ENCODE results near the gene PRCP. TPM values are rescaled to one million over a fixed set of nuclear protein-coding genes. Genes with fewer than 3 reads are reported as not detected.

Gene PRCP
- total and polyA plus RNA-seq, 12 donors: 29.9 to 196 (median 133) TPM

GRCh38 chr11:82837650-82838049 lies 62.6 kb downstream of the PRCP start:
- no peaks in the 10 kb centered on the region for H3K27me3 ChIP-seq
- no peak overlapping the region for H3K4me3 ChIP-seq
- TF ChIP-seq, protein P1, sequence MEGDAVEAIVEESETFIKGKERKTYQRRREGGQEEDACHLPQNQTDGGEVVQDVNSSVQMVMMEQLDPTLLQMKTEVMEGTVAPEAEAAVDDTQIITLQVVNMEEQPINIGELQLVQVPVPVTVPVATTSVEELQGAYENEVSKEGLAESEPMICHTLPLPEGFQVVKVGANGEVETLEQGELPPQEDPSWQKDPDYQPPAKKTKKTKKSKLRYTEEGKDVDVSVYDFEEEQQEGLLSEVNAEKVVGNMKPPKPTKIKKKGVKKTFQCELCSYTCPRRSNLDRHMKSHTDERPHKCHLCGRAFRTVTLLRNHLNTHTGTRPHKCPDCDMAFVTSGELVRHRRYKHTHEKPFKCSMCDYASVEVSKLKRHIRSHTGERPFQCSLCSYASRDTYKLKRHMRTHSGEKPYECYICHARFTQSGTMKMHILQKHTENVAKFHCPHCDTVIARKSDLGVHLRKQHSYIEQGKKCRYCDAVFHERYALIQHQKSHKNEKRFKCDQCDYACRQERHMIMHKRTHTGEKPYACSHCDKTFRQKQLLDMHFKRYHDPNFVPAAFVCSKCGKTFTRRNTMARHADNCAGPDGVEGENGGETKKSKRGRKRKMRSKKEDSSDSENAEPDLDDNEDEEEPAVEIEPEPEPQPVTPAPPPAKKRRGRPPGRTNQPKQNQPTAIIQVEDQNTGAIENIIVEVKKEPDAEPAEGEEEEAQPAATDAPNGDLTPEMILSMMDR (IDR thresholded peaks at IDR 0.05): no peak
- no peak for TF ChIP-seq POLR2A (IDR thresholded peaks at IDR 0.05)
- H3K4me1 ChIP-seq (replicated peaks in 1 of 2): no peaks in the 10 kb centered on the region
- intact Hi-C loops (cut with DNase I): no loop called here
- H3K36me3 ChIP-seq (replicated peaks in 1 of 2): peaks cover 0 to 22% of the 10 kb centered on the region in 2 donors
- no peak overlapping the region for H3K27ac ChIP-seq
- H3K9me3 ChIP-seq (replicated peaks in 1 of 3): no peaks in the 10 kb centered on the region
- no peak for DNase-seq

GRCh38 chr11:82832983-82833382 lies 67.2 kb downstream of the PRCP start:
- intact Hi-C loops (cut with DNase I): no loop called here
- TF ChIP-seq POLR2A (IDR thresholded peaks at IDR 0.05): no peak
- TF ChIP-seq, protein P1 (IDR thresholded peaks at IDR 0.05): no peak
- no peak overlapping the region for H3K27ac ChIP-seq
- peaks cover 0 to 11% of the 10 kb centered on the region in 2 donors for H3K36me3 ChIP-seq (replicated peaks in 1 of 2)
- peaks cover 0 to 5% of the 10 kb centered on the region in 2 donors for H3K4me1 ChIP-seq (replicated peaks in 1 of 2)
- H3K4me3 ChIP-seq: no peak overlapping the region
- WGBS, 4 donors: 83 to 92% (median 87%) methylated on average over 4 of the region's 4 CpGs
- DNase-seq: no peak
- H3K9me3 ChIP-seq (replicated peaks in 1 of 3): no peaks in the 10 kb centered on the region
- H3K27me3 ChIP-seq: no peaks in the 10 kb centered on the region

- Histone ChIP-seq H3K4me3 (no peak overlapping the region), H3K9me3 (replicated peaks in 1 of 3) (no peaks in the 10 kb centered on the region), H3K27me3 (no peaks in the 10 kb centered on the region), H3K4me1 (replicated peaks in 1 of 2) (peaks cover 0 to 5% of the 10 kb centered on the region in 2 donors), H3K27ac (no peak overlapping the region), H3K36me3 (replicated peaks in 1 of 2) (peaks cover 0 to 11% of the 10 kb centered on the region in 2 donors)
- no peak for TF ChIP-seq POLR2A (IDR thresholded peaks at IDR 0.05)
- TF ChIP-seq, protein P1 (IDR thresholded peaks at IDR 0.05): no peak
- WGBS, 4 donors: 45 to 50% (median 49%) methylated on average over 3 of the region's 3 CpGs
- intact Hi-C loops (cut with DNase I): no loop called here
- DNase-seq: peak in 1 of 7 donors; percentile 3
These were observed 68.9 kb downstream of the PRCP start for GRCh38 chr11:82831364-82831763.

- Histone ChIP-seq H3K9me3 (replicated peaks in 1 of 3) (no peaks in the 10 kb centered on the region), H3K36me3 (replicated peaks in 1 of 2) (peaks cover 0 to 11% of the 10 kb centered on the region in 2 donors), H3K4me1 (replicated peaks in 1 of 2) (peaks cover 0 to 5% of the 10 kb centered on the region in 2 donors), H3K27ac (no peak overlapping the region), H3K27me3 (no peaks in the 10 kb centered on the region), H3K4me3 (no peak overlapping the region)
- 85 to 94% (median 91%) methylated on average over 1 of the region's 1 CpG for WGBS, 4 donors
- intact Hi-C loops (cut with DNase I): no loop called here
- TF ChIP-seq, protein P1 (IDR thresholded peaks at IDR 0.05): no peak
- TF ChIP-seq POLR2A (IDR thresholded peaks at IDR 0.05): no peak
- no peak for DNase-seq
These were observed 69.5 kb downstream of the PRCP start for GRCh38 chr11:82830746-82831145.

All from adrenal gland (tissue), 12 donors.